Stimulated activated CD8-positive, alpha-beta memory T cell treated with anti-CD3 and anti-CD28 coated beads, Interleukin-12 subunit alpha, Interleukin-12 subunit beta, amount 100 ng/mL, for 1 hour (primary cell): ENCODE results near the gene ZNF618.

Experiments
- DNase-seq: peaks from one replicate; pipeline ENCODE4 v3.0.0-alpha.2; 2020; ENCODE audit warnings: low read depth

ZNF618 gene

GRCh38 chr9:114060070-114060469, 184.0 kb downstream of the ZNF618 start:
- DNase-seq, result no peak

GRCh38 chr9:114060711-114061110, 184.6 kb downstream of the ZNF618 start:
- no peak for DNase-seq

- no peak for DNase-seq
Measured at GRCh38 chr9:114061292-114061691, 185.2 kb downstream of the ZNF618 start.

GRCh38 chr9:114061830-114062474, 185.8 kb downstream of the ZNF618 start:
- no peak for DNase-seq

GRCh38 chr9:114065304-114065703, 189.2 kb downstream of the ZNF618 start:
- no peak for DNase-seq

GRCh38 chr9:114069476-114070187, 193.5 kb downstream of the ZNF618 start:
- no peak for DNase-seq

- DNase-seq, result no peak
Measured at GRCh38 chr9:114070188-114071103, 194.3 kb downstream of the ZNF618 start.

- DNase-seq, result no peak
Measured at GRCh38 chr9:114071197-114071795, 195.2 kb downstream of the ZNF618 start.

GRCh38 chr9:114072184-114073140, 196.4 kb downstream of the ZNF618 start:
- no peak for DNase-seq

- no peak for DNase-seq
Measured at GRCh38 chr9:114075602-114076001, 199.5 kb downstream of the ZNF618 start.

- no peak for DNase-seq
Measured at GRCh38 chr9:114076237-114077161, 200.4 kb downstream of the ZNF618 start.

- DNase-seq, result no peak
Measured at GRCh38 chr9:114077162-114077837, 201.2 kb downstream of the ZNF618 start.

- DNase-seq, result no peak
Measured at GRCh38 chr9:114078021-114078780, 202.1 kb downstream of the ZNF618 start, which contains the start of gene AMBP. Gene AMBP, minus strand, starts transcription at chr9:114078300. Its CDS starts 91 bp downstream, at chr9:114078209.

GRCh38 chr9:114078781-114079156, 202.7 kb downstream of the ZNF618 start:
- no peak for DNase-seq

GRCh38 chr9:114080195-114080772, 204.2 kb downstream of the ZNF618 start:
- DNase-seq, result no peak

GRCh38 chr9:114080773-114081440, 204.8 kb downstream of the ZNF618 start:
- DNase-seq, result no peak

- DNase-seq, result no peak
Measured at GRCh38 chr9:114081441-114082016, 205.4 kb downstream of the ZNF618 start.
